Osteoblast (primary cell): ENCODE results near the gene FNDC3B. TPM values are rescaled to one million over a fixed set of nuclear protein-coding genes. Genes with fewer than 3 reads are reported as not detected.
A peak's percentile ranks its signal among the peaks of the same experiment; 100 is the strongest.

ENCODE experiments used
- DNase-seq: peaks from one replicate; pipeline ENCODE4 v3.0.0; 2011; ENCODE audit warnings: low spot score, mixed read lengths; ENCODE audit not compliant: insufficient read length; ENCODE audit errors: missing footprints
- H2AFZ ChIP-seq: 2 replicates; pipeline ENCODE4 v1.6.0; 2011; ENCODE audit warnings: mild to moderate bottlenecking, low read length
- H3K27ac ChIP-seq: 2 replicates; pipeline ENCODE4 v1.5.1; 2011; ENCODE audit warnings: mild to moderate bottlenecking, low read depth, low read length, moderate library complexity
- H3K27me3 ChIP-seq: 2 replicates; pipeline ENCODE4 v1.6.0; 2012; ENCODE audit warnings: mild to moderate bottlenecking, control low read depth, inconsistent platforms, low read length, moderate library complexity; ENCODE audit not compliant: insufficient read depth
- H3K36me3 ChIP-seq: 2 replicates; pipeline ENCODE4 v1.5.1; 2011; ENCODE audit warnings: mild to moderate bottlenecking, low read length, control low read depth, moderate library complexity; ENCODE audit not compliant: insufficient read depth
- H3K4me1 ChIP-seq: 2 replicates; pipeline ENCODE4 v1.5.1; 2011; ENCODE audit warnings: mild to moderate bottlenecking, low read length, control low read depth, moderate library complexity; ENCODE audit not compliant: insufficient read depth
- H3K4me2 ChIP-seq: 2 replicates; pipeline ENCODE4 v1.6.0; 2011; ENCODE audit warnings: mild to moderate bottlenecking, low read length; ENCODE audit not compliant: insufficient read depth
- H3K4me3 ChIP-seq: fragments of 200-600 bp; sonication (generic); 3 replicates; pipeline ENCODE4 v1.5.1; 2012; ENCODE audit warnings: mild to moderate bottlenecking, low read length, inconsistent platforms; ENCODE audit not compliant: insufficient read depth
- H3K79me2 ChIP-seq: 2 replicates; pipeline ENCODE4 v1.6.0; 2012; ENCODE audit warnings: mild to moderate bottlenecking, low read length, control low read depth, inconsistent platforms; ENCODE audit not compliant: insufficient read depth
- H3K9me3 ChIP-seq: 2 replicates; pipeline ENCODE4 v1.5.1; 2011; ENCODE audit warnings: low read depth, low read length, control low read depth
- H4K20me1 ChIP-seq: 2 replicates; pipeline ENCODE4 v1.6.0; 2012; ENCODE audit warnings: mild to moderate bottlenecking, low read length, control low read depth; ENCODE audit not compliant: insufficient read depth
- CTCF ChIP-seq: IDR thresholded peaks from 2 replicates; pipeline ENCODE4 v1.5.1; 2011; ENCODE audit warnings: mild to moderate bottlenecking, low read depth, low read length, moderate library complexity; ENCODE audit errors: extremely low read depth
- total RNA-seq: library from RNA; depleted of rRNA; stranded (reverse); fragments of >200 nt; gene quantifications from 2 replicates; pipeline ENCODE4 v1.2.3, GENCODE V29; 2012

FNDC3B gene
- total RNA-seq, 1 donor = 179 TPM

GRCh38 chr3:172258624-172259023 lies 219.2 kb downstream of the FNDC3B start:
- no peak for TF ChIP-seq CTCF
- Histone ChIP-seq H3K79me2 (peaks cover 65% of the 10 kb centered on the region), H3K27ac (peak overlapping the region; percentile 84), H4K20me1 (peaks cover 22% of the 10 kb centered on the region), H3K9me3 (no peaks in the 10 kb centered on the region), H3K4me2 (peak overlapping the region; percentile 29), H3K4me1 (peaks cover 53% of the 10 kb centered on the region), H3K36me3 (peaks cover 34% of the 10 kb centered on the region), H2AFZ (no peak overlapping the region), H3K4me3 (no peak overlapping the region), H3K27me3 (no peaks in the 10 kb centered on the region)
- DNase-seq = peak; percentile 42

GRCh38 chr3:172259111-172259541 lies 219.7 kb downstream of the FNDC3B start:
- TF ChIP-seq CTCF = no peak
- no peak for DNase-seq
- no peak overlapping the region for H2AFZ ChIP-seq
- no peaks in the 10 kb centered on the region for H3K9me3 ChIP-seq
- H4K20me1 ChIP-seq = peaks cover 22% of the 10 kb centered on the region
- H3K4me1 ChIP-seq = peaks cover 53% of the 10 kb centered on the region
- H3K36me3 ChIP-seq = peaks cover 38% of the 10 kb centered on the region
- no peak overlapping the region for H3K4me3 ChIP-seq
- H3K27me3 ChIP-seq = no peaks in the 10 kb centered on the region
- H3K4me2 ChIP-seq = no peak overlapping the region
- peaks cover 69% of the 10 kb centered on the region for H3K79me2 ChIP-seq
- peak overlapping the region; percentile 84 for H3K27ac ChIP-seq

- Histone ChIP-seq H2AFZ (no peak overlapping the region), H3K27me3 (no peaks in the 10 kb centered on the region), H3K4me2 (no peak overlapping the region), H3K4me3 (no peak overlapping the region), H3K36me3 (peaks cover 39% of the 10 kb centered on the region), H3K9me3 (no peaks in the 10 kb centered on the region), H3K79me2 (peaks cover 70% of the 10 kb centered on the region), H3K27ac (peak overlapping the region; percentile 84), H4K20me1 (peaks cover 22% of the 10 kb centered on the region), H3K4me1 (peaks cover 53% of the 10 kb centered on the region)
- DNase-seq = no peak
- no peak for TF ChIP-seq CTCF
Measured at GRCh38 chr3:172259726-172260248, 220.4 kb downstream of the FNDC3B start.

- no peaks in the 10 kb centered on the region for H3K27me3 ChIP-seq
- H3K27ac ChIP-seq = peak overlapping the region; percentile 84
- H3K4me1 ChIP-seq = peaks cover 52% of the 10 kb centered on the region
- no peak overlapping the region for H3K4me3 ChIP-seq
- no peaks in the 10 kb centered on the region for H3K9me3 ChIP-seq
- DNase-seq = no peak
- peaks cover 67% of the 10 kb centered on the region for H3K79me2 ChIP-seq
- H4K20me1 ChIP-seq = peaks cover 22% of the 10 kb centered on the region
- TF ChIP-seq CTCF = no peak
- H3K4me2 ChIP-seq = no peak overlapping the region
- peaks cover 36% of the 10 kb centered on the region for H3K36me3 ChIP-seq
- no peak overlapping the region for H2AFZ ChIP-seq
Measured at GRCh38 chr3:172260381-172260780, 221.0 kb downstream of the FNDC3B start.
